ENCODE data around the gene FAM107B.

The FAM107B gene

GRCh38 chr10:14612873-14613587 is 161.7 kb downstream of the FAM107B start:
- H3K4me3 ChIP-seq (ENCODE audit: low read length) = no peak overlapping the region
- DNase-seq (ENCODE audit: low read depth) = no peak
- no peak for TF ChIP-seq CTCF (IDR thresholded peaks at IDR 0.05; ENCODE audit: insufficient read depth, low read depth, low read length, missing control alignments)

- no peak for TF ChIP-seq CTCF (IDR thresholded peaks at IDR 0.05; ENCODE audit: insufficient read depth, low read depth, low read length, missing control alignments)
- no peak for DNase-seq (ENCODE audit: low read depth)
- no peak overlapping the region for H3K4me3 ChIP-seq (ENCODE audit: low read length)
Observed at GRCh38 chr10:14611968-14612693, 162.6 kb downstream of the FAM107B start.

GRCh38 chr10:14609178-14609577 is 165.5 kb downstream of the FAM107B start:
- no peak for DNase-seq (ENCODE audit: low read depth)
- no peak for TF ChIP-seq CTCF (IDR thresholded peaks at IDR 0.05; ENCODE audit: insufficient read depth, low read depth, low read length, missing control alignments)
- H3K4me3 ChIP-seq (ENCODE audit: low read length) = no peak overlapping the region

GRCh38 chr10:14608381-14609001 is 166.2 kb downstream of the FAM107B start:
- TF ChIP-seq CTCF (IDR thresholded peaks at IDR 0.05; ENCODE audit: insufficient read depth, low read depth, low read length, missing control alignments) = no peak
- no peak overlapping the region for H3K4me3 ChIP-seq (ENCODE audit: low read length)
- DNase-seq (ENCODE audit: low read depth) = no peak

- TF ChIP-seq CTCF (IDR thresholded peaks at IDR 0.05; ENCODE audit: insufficient read depth, low read depth, low read length, missing control alignments) = no peak
- no peak for DNase-seq (ENCODE audit: low read depth)
Observed at GRCh38 chr10:14606633-14607032, 168.1 kb downstream of the FAM107B start.

GRCh38 chr10:14605231-14605925 is 169.3 kb downstream of the FAM107B start:
- peak overlapping the region; percentile 43 for H3K4me3 ChIP-seq (ENCODE audit: low read length)
- peak; percentile 83 for DNase-seq (ENCODE audit: low read depth)
- TF ChIP-seq CTCF (IDR thresholded peaks at IDR 0.05; ENCODE audit: insufficient read depth, low read depth, low read length, missing control alignments) = no peak

More at GRCh38 chr10:14606633-14607032, 168.1 kb downstream of the FAM107B start:
- H3K4me3 ChIP-seq (ENCODE audit: low read length) = no peak overlapping the region

Measured in epithelial cell of esophagus (primary cell).